ENCODE data around the gene RFK. TPM values are rescaled to one million over a fixed set of nuclear protein-coding genes. Genes with fewer than 3 reads are reported as not detected.
A peak's percentile ranks its signal among the peaks of the same experiment; 100 is the strongest.

The RFK gene
- total and polyA plus RNA-seq, 2 of the 13 experiments (the other 11 are each of a cell fraction or from before 2014, with no cell fraction given), result 18.2 to 37.2 TPM

- TF ChIP-seq ATF7-NPFF (CRISPR knock-in tag; IDR thresholded peaks at IDR 0.05; ENCODE audit: low read depth) (no peak), ZNF18 (CRISPR knock-in tag; IDR thresholded peaks at IDR 0.05; ENCODE audit: insufficient replicate concordance) (no peak), DZIP1 (CRISPR knock-in tag; IDR thresholded peaks at IDR 0.05) (no peak), HMG20A (CRISPR knock-in tag; IDR thresholded peaks at IDR 0.05; ENCODE audit: borderline replicate concordance) (peak; percentile 97), SNRNP70 (IDR thresholded peaks at IDR 0.05; ENCODE audit: low read depth, low read length) (no peak), SALL2 (CRISPR knock-in tag; IDR thresholded peaks at IDR 0.05) (no peak), SUZ12 (IDR thresholded peaks at IDR 0.05; ENCODE audit: low read depth, low read length) (no peak), MAFG (CRISPR knock-in tag; IDR thresholded peaks at IDR 0.05) (no peak), ATF7 (IDR thresholded peaks at IDR 0.05) (no peak), ATF7 (CRISPR knock-in tag; IDR thresholded peaks at IDR 0.05) (no peak), ZNF17 (CRISPR knock-in tag; IDR thresholded peaks at IDR 0.05) (no peak), THAP11 (CRISPR knock-in tag; IDR thresholded peaks at IDR 0.05) (peak; percentile 59; the same call in 1 of the 2 replicates), CEBPZ (IDR thresholded peaks at IDR 0.05; ENCODE audit: low read length) (no peak), GZF1 (CRISPR knock-in tag; IDR thresholded peaks at IDR 0.05) (no peak), ZNF609 (CRISPR knock-in tag; IDR thresholded peaks at IDR 0.05; ENCODE audit: borderline replicate concordance) (peak; percentile 79; the same call in 1 of the 2 replicates), SKI (IDR thresholded peaks at IDR 0.05; ENCODE audit: partially characterized antibody) (peak; percentile 53)
Measured at GRCh38 chr9:76423216-76424177, 29.3 kb upstream of the RFK start (continued).

Data from HepG2 (cell line).